Measurements from ENCODE around the gene METTL4. TPM values are rescaled to one million over a fixed set of nuclear protein-coding genes. Genes with fewer than 3 reads are reported as not detected.
"Not testable (repeated sequence)": the region's sequence is repeated elsewhere in the genome, so short reads cannot be mapped to it uniquely, and the experiment has no call there.

METTL4 gene
- total RNA-seq, 1 donor from 2014 or later, result 7.9 TPM

DNA sequence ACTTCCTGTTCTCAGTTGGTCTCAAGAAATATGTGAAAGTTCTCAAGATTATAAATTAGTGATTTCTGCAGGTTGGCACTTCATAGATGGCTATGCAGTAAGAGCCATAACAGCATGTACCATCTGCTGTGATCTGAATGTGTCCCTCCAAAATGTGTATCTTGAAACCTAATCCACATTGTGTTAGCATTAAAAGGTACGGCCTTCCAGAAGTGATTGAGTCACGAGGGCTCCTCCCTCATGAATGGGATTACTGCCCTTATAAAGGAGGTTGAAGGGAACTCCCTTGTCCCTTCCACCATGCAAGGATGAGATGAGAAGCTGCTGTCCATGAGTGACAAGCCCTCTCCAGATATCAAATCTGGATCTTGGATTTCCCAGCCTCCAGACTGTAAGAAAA lies 45.0 kb downstream of the METTL4 start:
- H3K27me3 ChIP-seq (ENCODE audit: control insufficient read depth, insufficient read depth, low read length), result no peaks in the 10 kb centered on the region
- TF ChIP-seq, protein P1, sequence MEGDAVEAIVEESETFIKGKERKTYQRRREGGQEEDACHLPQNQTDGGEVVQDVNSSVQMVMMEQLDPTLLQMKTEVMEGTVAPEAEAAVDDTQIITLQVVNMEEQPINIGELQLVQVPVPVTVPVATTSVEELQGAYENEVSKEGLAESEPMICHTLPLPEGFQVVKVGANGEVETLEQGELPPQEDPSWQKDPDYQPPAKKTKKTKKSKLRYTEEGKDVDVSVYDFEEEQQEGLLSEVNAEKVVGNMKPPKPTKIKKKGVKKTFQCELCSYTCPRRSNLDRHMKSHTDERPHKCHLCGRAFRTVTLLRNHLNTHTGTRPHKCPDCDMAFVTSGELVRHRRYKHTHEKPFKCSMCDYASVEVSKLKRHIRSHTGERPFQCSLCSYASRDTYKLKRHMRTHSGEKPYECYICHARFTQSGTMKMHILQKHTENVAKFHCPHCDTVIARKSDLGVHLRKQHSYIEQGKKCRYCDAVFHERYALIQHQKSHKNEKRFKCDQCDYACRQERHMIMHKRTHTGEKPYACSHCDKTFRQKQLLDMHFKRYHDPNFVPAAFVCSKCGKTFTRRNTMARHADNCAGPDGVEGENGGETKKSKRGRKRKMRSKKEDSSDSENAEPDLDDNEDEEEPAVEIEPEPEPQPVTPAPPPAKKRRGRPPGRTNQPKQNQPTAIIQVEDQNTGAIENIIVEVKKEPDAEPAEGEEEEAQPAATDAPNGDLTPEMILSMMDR (IDR thresholded peaks at IDR 0.05; ENCODE audit: insufficient read depth, low read length, poor library complexity, severe bottlenecking), result no peak

DNA sequence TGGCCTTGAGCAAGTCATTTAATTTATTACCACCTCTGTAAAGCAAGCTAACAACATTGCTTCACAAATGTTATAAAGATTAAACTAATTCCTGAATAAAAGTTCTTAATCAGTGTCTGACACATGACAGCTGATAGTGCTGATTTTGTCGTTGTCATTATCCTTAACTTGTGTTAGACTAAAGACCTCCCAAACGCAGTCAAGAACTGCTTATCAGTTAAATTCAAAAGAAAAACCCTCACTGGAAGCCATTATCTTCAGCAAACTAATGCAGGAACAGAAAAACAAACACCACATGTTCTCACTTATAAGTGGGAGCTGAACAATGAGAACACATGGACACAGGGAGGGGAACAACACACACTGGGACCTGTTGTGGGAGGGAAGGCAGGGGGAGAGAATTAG lies 46.5 kb downstream of the METTL4 start:
- DNase-seq (ENCODE audit: low read depth); H3K36me3 ChIP-seq (ENCODE audit: control insufficient read depth, insufficient read depth, low read length); H3K4me3 ChIP-seq (ENCODE audit: low read depth, low read length); H3K27me3 ChIP-seq (ENCODE audit: control insufficient read depth, insufficient read depth, low read length): not testable (repeated sequence)

More for the DNA sequence above, 45.0 kb downstream of the METTL4 start:
- Histone ChIP-seq H3K4me3 (ENCODE audit: low read depth, low read length) (no peak overlapping the region), H3K36me3 (ENCODE audit: control insufficient read depth, insufficient read depth, low read length) (no peaks in the 10 kb centered on the region)
- no peak for DNase-seq (ENCODE audit: low read depth)

GRCh38 chr18:2522112-2522511 lies 49.2 kb downstream of the METTL4 start:
- TF ChIP-seq, protein P1 (IDR thresholded peaks at IDR 0.05; ENCODE audit: insufficient read depth, low read length, poor library complexity, severe bottlenecking), result no peak
- Histone ChIP-seq H3K4me3 (ENCODE audit: low read depth, low read length) (no peak overlapping the region), H3K36me3 (ENCODE audit: control insufficient read depth, insufficient read depth, low read length) (no peaks in the 10 kb centered on the region), H3K27me3 (ENCODE audit: control insufficient read depth, insufficient read depth, low read length) (no peaks in the 10 kb centered on the region)
- no peak for DNase-seq (ENCODE audit: low read depth)

DNA sequence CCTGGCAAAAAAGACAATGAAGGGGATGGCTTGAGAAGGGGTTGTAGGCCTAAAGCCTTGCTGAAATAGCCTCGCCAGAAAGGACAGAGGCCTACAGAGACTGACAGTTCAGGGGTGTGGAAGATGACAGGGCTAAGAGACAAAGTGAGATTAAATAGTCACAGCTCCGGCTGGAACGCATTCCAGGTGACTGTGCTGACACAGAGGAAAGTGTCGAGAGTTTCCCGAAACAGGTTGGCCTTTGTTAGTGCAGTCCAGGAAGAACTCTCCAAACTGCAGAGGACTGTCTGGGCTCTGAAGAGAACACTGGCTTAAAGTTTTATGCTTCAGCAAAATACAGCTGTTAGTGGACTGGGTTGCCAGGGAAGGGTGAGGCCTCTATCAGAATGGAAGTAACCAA lies 52.8 kb downstream of the METTL4 start:
- Histone ChIP-seq H3K27me3 (ENCODE audit: control insufficient read depth, insufficient read depth, low read length) (no peaks in the 10 kb centered on the region), H3K4me3 (ENCODE audit: low read depth, low read length) (no peak overlapping the region), H3K36me3 (ENCODE audit: control insufficient read depth, insufficient read depth, low read length) (no peaks in the 10 kb centered on the region)
- TF ChIP-seq, protein P1 (IDR thresholded peaks at IDR 0.05; ENCODE audit: insufficient read depth, low read length, poor library complexity, severe bottlenecking), result no peak
- no peak for DNase-seq (ENCODE audit: low read depth)

GRCh38 chr18:2515908-2516625 lies 55.2 kb downstream of the METTL4 start:
- Histone ChIP-seq H3K4me3 (ENCODE audit: low read depth, low read length) (no peak overlapping the region), H3K36me3 (ENCODE audit: control insufficient read depth, insufficient read depth, low read length) (no peaks in the 10 kb centered on the region), H3K27me3 (ENCODE audit: control insufficient read depth, insufficient read depth, low read length) (no peaks in the 10 kb centered on the region)
- peak; percentile 86 for DNase-seq (ENCODE audit: low read depth)
- TF ChIP-seq, protein P1 (IDR thresholded peaks at IDR 0.05; ENCODE audit: insufficient read depth, low read length, poor library complexity, severe bottlenecking), result no peak

GRCh38 chr18:2515171-2515787 lies 56.0 kb downstream of the METTL4 start:
- H3K4me3 ChIP-seq (ENCODE audit: low read depth, low read length), result no peak overlapping the region
- TF ChIP-seq, protein P1 (IDR thresholded peaks at IDR 0.05; ENCODE audit: insufficient read depth, low read length, poor library complexity, severe bottlenecking), result no peak

More at GRCh38 chr18:2515171-2515787, 56.0 kb downstream of the METTL4 start:
- no peaks in the 10 kb centered on the region for H3K27me3 ChIP-seq (ENCODE audit: control insufficient read depth, insufficient read depth, low read length)
- H3K36me3 ChIP-seq (ENCODE audit: control insufficient read depth, insufficient read depth, low read length), result no peaks in the 10 kb centered on the region
- peak; percentile 58 for DNase-seq (ENCODE audit: low read depth)

Data from kidney epithelial cell (primary cell).